HG02571 (cell line): ENCODE measurements around the gene RABL6.
"Not testable (repeated sequence)": the region's sequence is repeated elsewhere in the genome, so short reads cannot be mapped to it uniquely, and the experiment has no call there.

Source experiments
- ATAC-seq: cut with Tn5 transposase; IDR thresholded peaks from one replicate; pipeline ENCODE4 v1.9.1; 2021; ENCODE audit warnings: mild to moderate bottlenecking, moderate library complexity; ENCODE audit not compliant: unreplicated experiment

Gene RABL6

DNA sequence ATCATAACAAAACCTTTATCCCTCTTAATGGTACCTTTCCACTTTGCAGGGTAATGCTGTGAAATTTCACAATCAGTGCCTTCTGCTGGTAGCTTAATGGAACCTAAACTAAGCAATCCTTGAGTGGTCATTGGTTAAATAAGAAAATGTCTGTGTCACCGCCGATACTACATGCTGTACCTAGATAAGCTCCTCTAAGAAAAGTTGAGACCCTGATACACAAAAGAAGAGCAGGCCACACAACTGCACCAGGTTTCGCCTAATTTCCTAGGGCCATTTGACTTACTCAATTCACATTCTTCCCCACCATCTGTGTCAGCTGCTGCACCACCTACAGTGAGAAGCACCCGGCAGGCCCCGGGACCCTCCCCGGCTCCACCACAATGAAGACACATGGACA is 67.4 kb downstream of the RABL6 start:
- ATAC-seq: no peak

DNA sequence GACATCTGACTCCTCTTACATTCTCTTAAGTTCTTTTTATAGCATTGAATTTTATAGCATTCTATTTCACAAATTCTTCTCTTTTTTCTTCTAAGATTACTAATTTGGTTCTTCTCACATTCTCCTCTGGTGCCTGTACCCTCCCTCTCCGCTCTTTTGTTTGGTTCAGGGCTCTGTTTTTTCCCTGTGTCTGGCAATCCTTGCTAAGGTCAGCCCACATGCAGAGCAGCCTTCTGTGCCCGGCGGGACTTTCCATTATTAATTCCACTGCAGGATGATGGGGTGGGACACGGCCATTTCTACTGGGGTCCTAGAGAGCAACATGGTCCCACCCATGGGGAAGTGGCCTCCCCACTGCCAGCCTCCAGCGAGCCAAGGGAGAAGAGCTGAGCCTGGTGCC is 68.7 kb downstream of the RABL6 start:
- ATAC-seq: no peak

DNA sequence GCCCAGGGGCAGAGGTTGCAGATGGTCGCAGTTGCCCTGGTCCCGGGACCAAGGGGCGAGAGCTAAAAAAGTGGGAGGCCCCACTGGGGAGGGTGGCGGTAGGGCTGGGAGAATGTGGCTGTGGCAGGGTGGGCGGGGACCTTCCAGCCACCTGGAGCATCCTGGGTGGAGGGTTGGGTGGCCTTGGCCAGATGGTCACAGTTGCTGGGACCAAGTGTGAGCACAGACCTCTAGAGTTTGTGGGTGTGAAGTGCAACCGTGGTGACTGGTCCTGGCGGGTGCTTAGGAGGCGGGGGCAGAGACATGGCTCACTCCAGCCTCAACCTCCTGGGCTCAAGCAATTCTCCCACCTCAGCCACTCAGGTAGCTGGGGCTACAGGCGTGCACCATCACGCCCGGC is 72.9 kb downstream of the RABL6 start:
- ATAC-seq: no peak

DNA sequence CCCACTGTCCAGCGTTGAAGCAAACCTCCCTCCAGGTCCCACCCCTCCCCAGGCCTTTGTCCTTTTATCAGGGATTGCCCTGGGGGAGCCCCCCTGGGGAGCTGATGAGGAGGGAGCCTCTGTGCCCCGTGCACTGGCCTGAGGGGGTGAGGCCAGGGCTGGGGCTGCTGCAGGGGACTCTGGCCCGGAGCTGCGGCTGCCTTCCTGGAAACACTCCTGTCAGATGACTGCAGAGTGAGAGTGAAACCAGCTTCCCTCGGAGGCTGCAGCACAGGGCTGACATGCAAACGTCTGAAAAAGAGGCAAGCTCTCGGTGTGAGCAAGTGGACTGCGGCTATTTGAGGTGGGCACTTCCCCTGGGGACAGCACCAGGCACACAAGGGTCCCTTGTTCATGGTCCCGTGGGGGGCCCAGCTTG is 74.0 kb downstream of the RABL6 start:
- ATAC-seq: no peak

DNA sequence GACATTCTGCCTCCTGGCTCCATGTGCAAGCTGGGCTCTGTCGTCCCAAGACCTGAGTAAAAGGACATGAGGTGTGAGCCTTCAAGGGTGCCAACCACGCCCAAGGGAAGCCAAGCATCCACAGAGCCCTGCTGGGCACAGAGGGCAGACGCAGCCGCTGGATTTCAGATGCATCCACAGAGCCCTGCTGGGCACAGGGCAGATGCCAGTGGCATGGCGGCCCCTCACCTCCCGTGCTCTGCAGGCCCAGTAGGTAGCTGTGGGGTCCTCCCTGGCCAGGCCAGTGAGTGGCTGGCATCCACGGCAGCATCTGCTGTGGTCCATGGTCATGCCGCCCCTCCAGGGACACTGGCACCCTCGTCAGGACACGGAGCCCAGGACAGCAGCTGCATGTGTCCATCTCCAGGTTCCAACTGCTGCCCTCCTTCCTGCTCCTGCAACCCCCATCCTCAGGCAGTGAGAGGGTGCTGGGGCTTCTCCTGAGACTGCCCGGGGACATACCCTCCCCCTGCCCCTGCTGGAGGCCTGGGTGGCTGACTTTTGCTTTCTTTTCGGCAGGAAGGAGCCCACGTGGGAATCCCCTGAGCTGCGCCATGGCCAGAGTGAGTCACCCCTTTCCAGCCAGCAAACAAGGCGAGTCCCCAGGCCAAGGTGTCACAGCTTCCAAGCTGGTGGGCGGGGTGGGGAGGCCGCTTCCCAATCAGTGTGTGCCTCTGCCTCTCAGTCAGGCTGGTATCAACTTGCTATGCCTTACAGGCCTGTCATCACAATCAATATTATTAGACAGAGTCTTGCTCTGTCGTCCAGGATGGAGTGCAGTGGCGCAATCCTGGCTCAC is 74.6 kb downstream of the RABL6 start:
- ATAC-seq: no peak

DNA sequence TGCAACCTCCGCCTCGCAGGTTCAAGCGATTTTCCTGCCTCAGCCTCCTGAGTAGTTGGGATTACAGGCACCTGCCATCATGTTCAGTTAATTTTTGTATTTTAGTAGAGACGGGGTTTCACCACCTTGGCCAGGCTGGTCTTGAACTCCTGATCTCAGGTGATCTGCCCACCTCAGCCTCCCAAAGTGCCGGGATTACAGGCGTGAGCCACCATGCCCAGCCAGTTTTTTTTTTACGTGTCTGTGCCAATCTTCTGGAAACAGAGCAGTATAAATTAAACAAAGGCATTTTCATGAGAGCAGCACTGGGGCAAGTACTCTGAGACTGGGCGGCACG is 75.2 kb downstream of the RABL6 start:
- ATAC-seq: not testable (repeated sequence)

DNA sequence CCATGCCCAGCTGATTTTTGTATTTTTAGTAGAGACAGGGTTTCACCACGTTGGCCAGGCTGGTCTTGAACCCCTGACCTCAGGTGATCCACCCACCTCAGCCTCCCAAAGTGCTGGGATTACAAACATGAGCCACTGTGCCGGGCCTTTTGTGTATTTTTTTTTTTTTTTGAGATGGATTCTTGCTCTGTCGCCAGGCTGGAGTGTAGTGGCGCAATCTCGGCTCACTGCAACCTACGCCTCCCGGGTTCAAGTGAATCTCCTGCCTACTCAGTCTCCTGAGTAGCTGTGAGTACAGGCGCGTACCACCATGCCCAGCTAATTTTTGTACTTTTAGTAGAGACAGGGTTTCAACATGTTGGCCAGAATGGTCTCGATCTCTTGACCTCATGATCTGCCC is 75.9 kb downstream of the RABL6 start:
- ATAC-seq: not testable (repeated sequence)

DNA sequence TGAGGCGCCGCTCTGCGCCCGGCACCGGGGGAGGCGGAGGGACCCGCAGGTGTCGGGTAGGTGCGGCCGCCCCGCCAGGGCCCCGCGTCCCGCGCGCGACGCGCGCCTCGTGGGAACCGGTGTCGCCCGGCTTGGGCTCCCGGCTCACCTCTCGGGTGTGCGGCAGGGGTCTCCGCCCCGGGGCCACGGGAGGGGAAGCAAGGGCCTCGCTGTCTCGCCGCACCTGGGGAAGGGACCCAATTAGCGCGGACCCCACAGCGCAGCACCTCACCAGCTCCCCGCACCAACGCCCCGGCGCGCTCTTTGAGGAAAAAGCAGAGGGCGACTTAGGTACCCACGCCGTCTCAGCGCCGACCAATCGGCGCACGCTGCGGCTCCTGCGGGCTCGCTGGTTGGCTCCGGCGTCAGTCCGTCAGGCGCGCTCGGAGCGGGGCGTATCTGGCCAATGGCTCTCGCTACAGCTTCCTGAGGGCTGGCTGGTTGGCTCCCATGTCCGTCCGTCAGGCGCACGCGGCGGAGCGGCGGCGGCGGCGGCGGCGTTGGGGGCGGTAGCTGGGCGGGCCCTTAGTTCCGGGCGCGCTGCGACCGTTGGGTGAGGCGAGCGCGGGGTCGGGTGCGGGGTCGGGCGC is 78.3 kb downstream of the RABL6 start, which contains the start of gene TRAF2:
TRAF2 (plus strand) TSS at position 567 of the 629 bp plus-strand sequence. CDS start 12,225 bp downstream, outside the sequence.
- ATAC-seq: peak; percentile 76

DNA sequence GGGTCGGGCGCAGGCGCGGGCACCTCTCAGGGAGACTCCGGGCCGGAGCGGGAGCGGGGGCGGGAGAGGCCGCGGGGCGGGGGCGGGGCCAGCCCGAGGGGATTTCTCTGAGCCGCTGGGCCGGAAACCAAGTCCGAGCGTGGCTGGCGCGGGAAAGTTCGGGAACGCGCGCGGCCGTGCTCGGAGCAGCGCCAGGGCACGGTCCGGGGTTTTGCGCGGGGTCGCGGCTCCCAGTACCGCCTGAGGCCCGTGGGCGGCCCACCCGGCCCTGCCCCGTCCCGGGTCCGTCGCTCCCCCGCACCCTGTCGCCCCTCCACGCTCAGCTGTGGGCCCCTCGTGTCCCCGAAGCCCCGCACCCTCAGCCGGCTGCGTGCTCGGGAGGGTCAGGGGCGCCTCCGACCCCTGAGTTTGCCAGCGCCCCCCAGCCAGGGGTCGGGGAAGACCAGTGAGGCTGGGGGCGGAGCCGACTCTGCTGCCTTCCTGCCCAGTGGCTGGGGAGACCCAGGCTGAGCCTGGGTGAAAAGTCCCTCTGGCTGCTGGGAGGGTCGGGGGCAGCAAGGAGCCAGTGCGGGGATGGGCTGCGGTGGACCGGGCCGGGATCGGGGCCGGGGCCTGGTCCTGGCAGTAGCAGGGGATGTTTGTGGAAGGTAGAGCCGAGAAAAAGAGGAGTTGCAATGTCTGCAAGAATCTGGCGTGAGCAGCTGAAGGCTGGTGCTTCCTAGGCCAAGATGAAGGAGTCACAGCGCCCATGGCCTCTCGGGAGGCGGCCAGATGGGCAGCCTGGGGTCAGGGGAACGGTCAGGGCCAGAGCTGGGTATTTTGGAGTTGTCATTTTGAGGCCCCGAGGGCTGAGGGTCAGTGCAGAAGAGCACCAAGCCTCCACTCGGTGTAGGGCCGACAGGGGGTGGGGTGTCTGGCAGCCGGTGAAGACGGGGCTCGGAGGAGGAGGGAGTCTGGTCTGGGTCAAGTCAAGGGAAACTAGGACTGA is 79.2 kb downstream of the RABL6 start:
- ATAC-seq: peak; percentile 22

DNA sequence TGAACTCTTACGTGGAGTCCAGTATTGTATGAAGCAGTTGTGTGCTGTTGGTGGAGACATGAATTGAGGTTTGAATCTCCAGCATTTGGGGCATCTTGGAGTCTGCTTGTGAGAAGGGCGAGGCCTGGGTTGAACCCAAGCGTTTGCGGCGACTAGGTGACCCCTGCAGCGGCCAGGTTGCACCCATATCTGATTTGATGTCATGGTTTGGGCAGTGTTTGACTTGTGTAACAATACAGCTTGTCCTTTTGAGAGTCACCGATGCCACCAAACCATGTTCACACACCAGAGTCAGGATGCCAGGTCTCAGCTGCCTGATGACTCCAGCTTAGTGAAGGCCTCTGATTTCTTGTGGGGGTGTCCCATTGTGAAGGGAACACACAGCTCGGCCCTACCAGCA is 80.7 kb downstream of the RABL6 start:
- ATAC-seq: no peak

DNA sequence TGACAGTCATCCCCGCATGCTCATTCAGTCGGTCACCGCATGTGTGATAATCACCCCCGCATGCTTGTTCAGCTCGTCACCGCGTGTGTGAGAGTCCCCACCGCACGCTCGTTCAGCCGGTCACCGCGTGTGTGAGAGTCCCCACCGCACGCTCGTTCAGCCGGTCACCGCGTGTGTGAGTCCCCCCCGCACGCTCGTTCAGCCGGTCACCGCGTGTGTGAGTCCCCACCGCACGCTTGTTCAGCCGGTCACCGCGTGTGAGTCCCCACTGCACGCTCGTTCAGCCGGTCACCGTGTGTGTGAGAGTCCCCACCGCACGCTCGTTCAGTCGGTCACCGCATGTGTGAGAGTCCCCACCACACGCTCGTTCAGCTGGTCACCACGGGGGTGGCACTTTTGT is 82.1 kb downstream of the RABL6 start:
- no peak for ATAC-seq

DNA sequence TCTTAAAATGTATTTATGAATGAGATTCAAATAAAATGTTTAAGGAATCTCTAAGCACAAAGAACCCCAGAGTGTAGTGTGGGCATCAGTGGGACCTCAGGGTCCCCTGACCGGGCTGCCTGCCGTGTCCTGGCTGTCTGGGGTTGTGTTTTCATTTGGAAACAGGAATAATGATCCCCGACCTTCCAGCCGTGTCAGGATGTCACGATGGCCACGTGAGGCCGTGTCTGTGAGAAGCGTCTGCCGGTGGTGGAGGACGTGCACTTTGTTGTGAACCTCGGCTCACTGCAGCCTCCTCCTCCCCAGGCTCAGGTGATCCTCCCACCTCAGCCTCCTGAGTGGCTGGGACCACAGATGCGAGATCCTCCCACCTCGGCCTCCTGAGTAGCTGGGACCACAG is 82.9 kb downstream of the RABL6 start:
- no peak for ATAC-seq
